ENCODE measurements around the gene DOCK1.

Gene DOCK1

DNA sequence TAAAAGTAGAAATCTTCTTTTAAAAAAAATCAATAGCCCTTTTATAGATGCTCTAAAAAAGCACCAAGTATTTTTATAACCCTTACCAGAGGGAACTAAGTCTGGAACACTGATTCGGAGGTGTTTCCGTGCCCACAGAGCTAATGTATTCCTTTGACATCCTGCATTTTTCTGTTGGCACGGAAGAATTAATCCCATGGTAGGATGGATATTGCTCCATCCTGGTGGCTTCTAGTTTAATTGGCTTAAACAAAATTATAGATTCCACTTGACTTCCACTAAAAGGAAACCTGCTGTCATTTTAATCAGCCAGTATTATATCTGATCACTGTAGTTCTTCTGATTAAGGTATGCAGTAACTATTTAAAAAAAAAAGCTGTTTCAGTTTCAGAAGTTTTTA is 479.8 kb downstream of the DOCK1 start:
- Histone ChIP-seq H3K79me1 (ENCODE audit: low read depth, low read length) (no peaks in the 10 kb centered on the region), H3K27me3 (ENCODE audit: control insufficient read depth in 3 of 3, insufficient read depth in 3 of 3, low read depth in 1 of 3, low read length in 3 of 3) (no peaks in the 10 kb centered on the region), H3K4ac (ENCODE audit: low read length) (no peak overlapping the region), H3K18ac (ENCODE audit: low read length) (no peak overlapping the region), H3K4me3 (ENCODE audit: low read length in 2 of 2) (no peak overlapping the region), H3K9me3 (replicated peaks in 1 of 2; ENCODE audit: control insufficient read depth in 2 of 2, insufficient read depth in 1 of 2, low read depth in 1 of 2, low read length in 2 of 2) (no peaks in the 10 kb centered on the region), H4K91ac (ENCODE audit: low read depth, low read length, poor library complexity) (no peak overlapping the region), H2BK12ac (ENCODE audit: low read length) (no peak overlapping the region), H2AFZ (ENCODE audit: low read length) (no peak overlapping the region), H4K8ac (ENCODE audit: low read depth, low read length) (no peak overlapping the region), H3K36me3 (replicated peaks in 1 of 2; ENCODE audit: control insufficient read depth in 2 of 2, insufficient read depth in 2 of 2, low read length in 2 of 2) (peaks cover 5 to 39% of the 10 kb centered on the region in 2 donors), H2BK5ac (ENCODE audit: low read length) (no peak overlapping the region), H3K27ac (replicated peaks; ENCODE audit: low read length) (no peak overlapping the region), H3K23ac (ENCODE audit: low read depth, low read length, poor library complexity) (no peak overlapping the region), H3K14ac (ENCODE audit: low read length) (no peak overlapping the region), H3K9ac (ENCODE audit: low read depth, low read length, poor library complexity) (no peak overlapping the region), H3K4me1 (ENCODE audit: control insufficient read depth in 2 of 2, insufficient read depth in 1 of 2, low read depth in 1 of 2, low read length in 2 of 2) (peaks cover 0 to 9% of the 10 kb centered on the region in 2 donors), H2BK15ac (ENCODE audit: low read length) (no peak overlapping the region), H2BK120ac (ENCODE audit: low read depth, low read length) (no peak overlapping the region), H3K4me2 (ENCODE audit: insufficient read depth, low read length, poor library complexity, severe bottlenecking) (no peak overlapping the region), H2AK5ac (ENCODE audit: low read depth, low read length) (no peak overlapping the region)
- WGBS, 2 donors (ENCODE audit: extremely low coverage in 2 of 2, insufficient read length in 2 of 2, insufficient replicate concordance in 1 of 2): no CpG with 5 or more reads among the region's 3 CpGs
- DNase-seq (ENCODE audit: low spot score): no peak

DNA sequence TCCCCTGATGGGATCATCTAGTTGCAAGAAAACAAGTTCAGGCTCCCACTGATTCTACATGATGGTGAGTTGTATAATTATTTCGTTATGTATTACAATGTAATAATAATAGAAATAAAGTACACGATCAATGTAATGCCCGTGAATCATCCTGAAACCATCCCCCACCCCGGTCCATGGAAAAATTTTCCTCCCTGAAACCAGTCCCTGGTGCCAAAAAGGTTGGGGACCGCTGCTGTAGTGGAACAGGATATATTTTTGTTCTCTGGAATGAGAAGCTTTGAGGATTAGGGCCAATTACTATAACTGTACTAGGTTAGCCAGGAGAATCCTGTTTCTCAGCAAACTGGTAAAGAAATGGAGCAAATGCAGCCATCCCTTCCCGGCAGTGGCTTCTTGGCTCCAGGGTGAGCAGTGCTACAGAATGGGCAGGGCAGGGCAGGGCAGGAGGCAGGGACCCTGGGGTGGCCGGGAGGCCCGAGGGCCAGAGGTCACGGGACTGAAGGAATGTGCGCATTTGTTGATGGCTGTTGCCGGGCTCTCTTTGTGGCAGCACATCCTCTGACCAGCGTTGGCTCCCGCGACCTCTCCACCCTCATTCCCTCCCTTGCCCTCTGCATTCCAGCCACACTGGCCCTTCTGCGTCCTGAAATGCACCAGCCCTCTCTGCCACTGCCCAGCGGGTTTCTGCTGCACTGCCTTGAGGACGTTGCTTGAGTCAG is 481.5 kb downstream of the DOCK1 start:
- Histone ChIP-seq H3K9ac (ENCODE audit: low read depth, low read length, poor library complexity) (no peak overlapping the region), H3K18ac (ENCODE audit: low read length) (no peak overlapping the region), H3K23ac (ENCODE audit: low read depth, low read length, poor library complexity) (no peak overlapping the region), H3K4ac (ENCODE audit: low read length) (no peak overlapping the region), H2BK120ac (ENCODE audit: low read depth, low read length) (no peak overlapping the region), H3K36me3 (replicated peaks in 1 of 2; ENCODE audit: control insufficient read depth in 2 of 2, insufficient read depth in 2 of 2, low read length in 2 of 2) (peaks cover 5 to 43% of the 10 kb centered on the region in 2 donors), H3K9me3 (replicated peaks in 1 of 2; ENCODE audit: control insufficient read depth in 2 of 2, insufficient read depth in 1 of 2, low read depth in 1 of 2, low read length in 2 of 2) (no peaks in the 10 kb centered on the region), H2AK5ac (ENCODE audit: low read depth, low read length) (no peak overlapping the region), H3K4me1 (ENCODE audit: control insufficient read depth in 2 of 2, insufficient read depth in 1 of 2, low read depth in 1 of 2, low read length in 2 of 2) (peaks cover 0 to 9% of the 10 kb centered on the region in 2 donors), H3K4me2 (ENCODE audit: insufficient read depth, low read length, poor library complexity, severe bottlenecking) (no peak overlapping the region), H3K14ac (ENCODE audit: low read length) (no peak overlapping the region), H2BK5ac (ENCODE audit: low read length) (no peak overlapping the region), H4K91ac (ENCODE audit: low read depth, low read length, poor library complexity) (no peak overlapping the region), H4K8ac (ENCODE audit: low read depth, low read length) (no peak overlapping the region), H3K79me1 (ENCODE audit: low read depth, low read length) (no peaks in the 10 kb centered on the region), H3K27me3 (ENCODE audit: control insufficient read depth in 3 of 3, insufficient read depth in 3 of 3, low read depth in 1 of 3, low read length in 3 of 3) (no peaks in the 10 kb centered on the region), H3K4me3 (ENCODE audit: low read length in 2 of 2) (no peak overlapping the region), H2BK12ac (ENCODE audit: low read length) (no peak overlapping the region), H2BK15ac (ENCODE audit: low read length) (no peak overlapping the region), H3K27ac (replicated peaks; ENCODE audit: low read length) (peak overlapping the region; percentile 17), H2AFZ (ENCODE audit: low read length) (no peak overlapping the region)
- WGBS, 2 donors (ENCODE audit: extremely low coverage in 2 of 2, insufficient read length in 2 of 2, insufficient replicate concordance in 1 of 2): no CpG with 5 or more reads among the region's 17 CpGs
- DNase-seq (ENCODE audit: low spot score): peak; percentile 11

DNA sequence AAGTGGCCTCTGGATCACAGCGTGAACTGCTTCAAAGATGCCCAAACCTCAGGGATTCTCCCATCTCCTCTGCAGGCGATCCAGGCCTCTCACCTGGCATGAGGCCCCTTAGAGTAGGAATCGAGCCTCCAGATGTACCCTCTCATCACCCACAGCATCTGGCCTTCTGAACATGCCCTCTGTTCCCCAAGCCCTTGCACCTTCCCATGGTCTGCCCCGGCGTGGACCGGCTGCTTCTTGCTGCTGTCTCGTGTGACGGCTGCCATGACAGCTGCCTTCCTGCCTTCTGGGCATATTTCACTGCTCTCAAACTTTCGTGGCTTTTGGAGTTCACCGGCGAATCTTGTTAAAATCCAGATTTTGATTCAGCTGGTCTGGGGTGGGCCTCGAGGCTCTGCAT is 486.6 kb downstream of the DOCK1 start:
- no peak overlapping the region for H3K4ac ChIP-seq (ENCODE audit: low read length)
- H3K9me3 ChIP-seq (replicated peaks in 1 of 2; ENCODE audit: control insufficient read depth in 2 of 2, insufficient read depth in 1 of 2, low read depth in 1 of 2, low read length in 2 of 2): no peaks in the 10 kb centered on the region
- H2BK15ac ChIP-seq (ENCODE audit: low read length): no peak overlapping the region
- H4K8ac ChIP-seq (ENCODE audit: low read depth, low read length): no peak overlapping the region
- H3K4me2 ChIP-seq (ENCODE audit: insufficient read depth, low read length, poor library complexity, severe bottlenecking): no peak overlapping the region
- H3K36me3 ChIP-seq (replicated peaks in 1 of 2; ENCODE audit: control insufficient read depth in 2 of 2, insufficient read depth in 2 of 2, low read length in 2 of 2): peaks cover 3 to 29% of the 10 kb centered on the region in 2 donors
- H3K4me3 ChIP-seq (ENCODE audit: low read length in 2 of 2): no peak overlapping the region
- no peak overlapping the region for H2BK120ac ChIP-seq (ENCODE audit: low read depth, low read length)
- no peak overlapping the region for H3K18ac ChIP-seq (ENCODE audit: low read length)
- H3K23ac ChIP-seq (ENCODE audit: low read depth, low read length, poor library complexity): no peak overlapping the region
- H3K27me3 ChIP-seq (ENCODE audit: control insufficient read depth in 3 of 3, insufficient read depth in 3 of 3, low read depth in 1 of 3, low read length in 3 of 3): no peaks in the 10 kb centered on the region
- no peak overlapping the region for H3K14ac ChIP-seq (ENCODE audit: low read length)
- no peak overlapping the region for H3K27ac ChIP-seq (replicated peaks; ENCODE audit: low read length)
- no peak overlapping the region for H2BK12ac ChIP-seq (ENCODE audit: low read length)
- no peak overlapping the region for H2AK5ac ChIP-seq (ENCODE audit: low read depth, low read length)
- H2BK5ac ChIP-seq (ENCODE audit: low read length): no peak overlapping the region
- DNase-seq (ENCODE audit: low spot score): no peak
- no peak overlapping the region for H3K9ac ChIP-seq (ENCODE audit: low read depth, low read length, poor library complexity)
- peaks cover 0 to 7% of the 10 kb centered on the region in 2 donors for H3K4me1 ChIP-seq (ENCODE audit: control insufficient read depth in 2 of 2, insufficient read depth in 1 of 2, low read depth in 1 of 2, low read length in 2 of 2)
- no peaks in the 10 kb centered on the region for H3K79me1 ChIP-seq (ENCODE audit: low read depth, low read length)
- no CpG with 5 or more reads among the region's 12 CpGs for WGBS, 2 donors (ENCODE audit: extremely low coverage in 2 of 2, insufficient read length in 2 of 2, insufficient replicate concordance in 1 of 2)
- H2AFZ ChIP-seq (ENCODE audit: low read length): no peak overlapping the region
- H4K91ac ChIP-seq (ENCODE audit: low read depth, low read length, poor library complexity): no peak overlapping the region

DNA sequence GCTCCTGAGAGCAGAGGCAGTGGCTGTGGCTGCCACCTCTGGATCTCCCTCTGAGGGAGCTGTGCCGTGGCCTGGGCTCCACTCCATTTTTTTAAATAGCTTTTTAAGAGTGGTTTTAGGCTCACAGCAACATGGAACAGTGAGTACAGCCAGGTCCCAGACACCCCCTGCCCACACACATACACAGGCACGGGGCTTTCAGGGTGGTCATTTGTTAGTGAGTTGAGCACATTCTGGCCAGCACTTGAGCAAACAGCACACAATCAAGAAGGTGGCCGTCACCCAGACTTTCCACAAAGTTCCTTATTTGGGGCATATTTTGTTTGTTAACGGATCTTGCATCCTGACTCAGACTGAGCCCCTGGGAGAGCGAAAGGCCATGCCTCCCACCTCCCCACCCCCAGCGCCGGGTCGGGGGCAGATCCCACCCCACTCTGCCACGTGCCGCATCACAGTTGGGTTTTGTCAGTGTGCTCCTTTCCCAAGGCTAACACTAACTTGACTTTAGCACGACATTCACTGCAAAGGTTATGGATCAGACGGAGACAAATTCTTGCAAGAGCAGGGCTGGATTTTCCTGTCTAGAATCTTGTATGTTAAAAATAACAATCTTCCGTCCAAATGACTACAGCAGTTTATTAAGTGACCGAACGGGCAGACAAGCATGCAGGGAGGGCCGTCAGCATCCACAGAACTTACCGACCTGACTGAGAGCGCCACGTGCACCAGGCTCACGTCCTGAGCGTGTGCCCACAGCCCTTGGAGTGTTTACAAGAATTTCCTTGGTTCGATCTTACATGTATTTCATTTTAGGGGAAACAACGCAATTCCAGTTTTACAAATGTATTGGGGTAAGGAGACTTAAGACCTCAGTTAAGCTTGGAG is 487.4 kb downstream of the DOCK1 start:
- Histone ChIP-seq H3K27ac (replicated peaks; ENCODE audit: low read length) (no peak overlapping the region), H3K4me2 (ENCODE audit: insufficient read depth, low read length, poor library complexity, severe bottlenecking) (no peak overlapping the region), H4K8ac (ENCODE audit: low read depth, low read length) (no peak overlapping the region), H2BK5ac (ENCODE audit: low read length) (no peak overlapping the region), H2BK120ac (ENCODE audit: low read depth, low read length) (no peak overlapping the region), H3K4ac (ENCODE audit: low read length) (no peak overlapping the region), H2BK15ac (ENCODE audit: low read length) (no peak overlapping the region), H2BK12ac (ENCODE audit: low read length) (no peak overlapping the region), H4K91ac (ENCODE audit: low read depth, low read length, poor library complexity) (no peak overlapping the region), H3K23ac (ENCODE audit: low read depth, low read length, poor library complexity) (no peak overlapping the region), H2AK5ac (ENCODE audit: low read depth, low read length) (no peak overlapping the region), H3K36me3 (replicated peaks in 1 of 2; ENCODE audit: control insufficient read depth in 2 of 2, insufficient read depth in 2 of 2, low read length in 2 of 2) (peaks cover 0 to 23% of the 10 kb centered on the region in 2 donors), H2AFZ (ENCODE audit: low read length) (no peak overlapping the region), H3K27me3 (ENCODE audit: control insufficient read depth in 3 of 3, insufficient read depth in 3 of 3, low read depth in 1 of 3, low read length in 3 of 3) (no peaks in the 10 kb centered on the region), H3K14ac (ENCODE audit: low read length) (no peak overlapping the region), H3K79me1 (ENCODE audit: low read depth, low read length) (no peaks in the 10 kb centered on the region), H3K18ac (ENCODE audit: low read length) (no peak overlapping the region), H3K9ac (ENCODE audit: low read depth, low read length, poor library complexity) (no peak overlapping the region), H3K9me3 (replicated peaks in 1 of 2; ENCODE audit: control insufficient read depth in 2 of 2, insufficient read depth in 1 of 2, low read depth in 1 of 2, low read length in 2 of 2) (no peaks in the 10 kb centered on the region), H3K4me1 (ENCODE audit: control insufficient read depth in 2 of 2, insufficient read depth in 1 of 2, low read depth in 1 of 2, low read length in 2 of 2) (peaks cover 0 to 2% of the 10 kb centered on the region in 2 donors), H3K4me3 (ENCODE audit: low read length in 2 of 2) (no peak overlapping the region)
- no peak for DNase-seq (ENCODE audit: low spot score)
- WGBS, 2 donors (ENCODE audit: extremely low coverage in 2 of 2, insufficient read length in 2 of 2, insufficient replicate concordance in 1 of 2): no CpG with 5 or more reads among the region's 23 CpGs

All from neuronal stem cell (in vitro differentiated cells).